GM19452 (cell line): ENCODE measurements around the gene SNAI1.
"Not testable (repeated sequence)": the region's sequence is repeated elsewhere in the genome, so short reads cannot be mapped to it uniquely, and the experiment has no call there.

Experiments used
- ATAC-seq: cut with Tn5 transposase; IDR thresholded peaks from one replicate; pipeline ENCODE4 v1.9.1; 2021; ENCODE audit not compliant: unreplicated experiment

Gene SNAI1

GRCh38 chr20:49982346-49983122 is at the start of gene SNAI1:
TSS of gene SNAI1 (plus strand) at chr20:49982980. CDS start at chr20:49983060, 80 bp downstream.
- ATAC-seq = peak; percentile 85

GRCh38 chr20:49935746-49936152 is 47.0 kb upstream of the SNAI1 start:
- ATAC-seq = no peak

GRCh38 chr20:49936153-49937026 is 46.4 kb upstream of the SNAI1 start, which contains the start of gene RNF114:
TSS of gene RNF114 (plus strand) at chr20:49936397. CDS start at chr20:49936413, 16 bp downstream.
- peak; percentile 64 for ATAC-seq

GRCh38 chr20:49937027-49937929 is 45.5 kb upstream of the SNAI1 start:
- no peak for ATAC-seq

- ATAC-seq = no peak
Measured at GRCh38 chr20:49938173-49939163, 44.3 kb upstream of the SNAI1 start.

GRCh38 chr20:49941456-49941855 is 41.3 kb upstream of the SNAI1 start:
- ATAC-seq = no peak

- no peak for ATAC-seq
Measured at GRCh38 chr20:49942303-49942702, 40.5 kb upstream of the SNAI1 start.

GRCh38 chr20:49942942-49943341 is 39.8 kb upstream of the SNAI1 start:
- no peak for ATAC-seq

- no peak for ATAC-seq
Measured at GRCh38 chr20:49945306-49945700, 37.5 kb upstream of the SNAI1 start.

- ATAC-seq = no peak
Measured at GRCh38 chr20:49945701-49946477, 36.9 kb upstream of the SNAI1 start.

- no peak for ATAC-seq
Measured at GRCh38 chr20:49948178-49948577, 34.6 kb upstream of the SNAI1 start.

GRCh38 chr20:49948809-49949507 is 33.8 kb upstream of the SNAI1 start:
- ATAC-seq = no peak

GRCh38 chr20:49951151-49951550 is 31.6 kb upstream of the SNAI1 start:
- ATAC-seq = no peak

- no peak for ATAC-seq
Measured at GRCh38 chr20:49955167-49955566, 27.6 kb upstream of the SNAI1 start.

GRCh38 chr20:49955830-49956396 is 26.9 kb upstream of the SNAI1 start:
- ATAC-seq = not testable (repeated sequence)

- ATAC-seq = no peak
Measured at GRCh38 chr20:49956689-49957088, 26.1 kb upstream of the SNAI1 start.

- not testable (repeated sequence) for ATAC-seq
Measured at GRCh38 chr20:49957089-49957938, 25.5 kb upstream of the SNAI1 start.
